ENCODE data around the gene GRK5.
"Not testable (repeated sequence)": the region's sequence is repeated elsewhere in the genome, so short reads cannot be mapped to it uniquely, and the experiment has no call there.

GRK5 gene

GRCh38 chr10:119425881-119426170 lies 218.5 kb downstream of the GRK5 start:
- no peak for DNase-seq

- no peak for DNase-seq
Observed at GRCh38 chr10:119426699-119427098, 219.3 kb downstream of the GRK5 start.

- no peak for DNase-seq
Observed at GRCh38 chr10:119427263-119427864, 220.0 kb downstream of the GRK5 start.

- DNase-seq: no peak
Observed at GRCh38 chr10:119428789-119429188, 221.4 kb downstream of the GRK5 start.

- no peak for DNase-seq
Observed at GRCh38 chr10:119429771-119430170, 222.4 kb downstream of the GRK5 start.

- DNase-seq: no peak
Observed at GRCh38 chr10:119431034-119431772, 223.8 kb downstream of the GRK5 start.

GRCh38 chr10:119431773-119432135 lies 224.4 kb downstream of the GRK5 start:
- no peak for DNase-seq

GRCh38 chr10:119434942-119435341 lies 227.6 kb downstream of the GRK5 start:
- not testable (repeated sequence) for DNase-seq

- DNase-seq: no peak
Observed at GRCh38 chr10:119438717-119439116, 231.3 kb downstream of the GRK5 start.

GRCh38 chr10:119439922-119440321 lies 232.6 kb downstream of the GRK5 start:
- no peak for DNase-seq

- no peak for DNase-seq
Observed at GRCh38 chr10:119441151-119441821, 233.9 kb downstream of the GRK5 start.

- no peak for DNase-seq
Observed at GRCh38 chr10:119441921-119442757, 234.8 kb downstream of the GRK5 start.

- DNase-seq: no peak
Observed at GRCh38 chr10:119442758-119443060, 235.3 kb downstream of the GRK5 start.

- no peak for DNase-seq
Observed at GRCh38 chr10:119443441-119443840, 236.1 kb downstream of the GRK5 start.

GRCh38 chr10:119443970-119444660 lies 236.7 kb downstream of the GRK5 start:
- no peak for DNase-seq

- no peak for DNase-seq
Observed at GRCh38 chr10:119444866-119445265, 237.5 kb downstream of the GRK5 start.

- peak; percentile 39 to 79 (median 74) for DNase-seq
Observed at GRCh38 chr10:119445311-119445934, 238.1 kb downstream of the GRK5 start.

GRCh38 chr10:119445935-119446317 lies 238.6 kb downstream of the GRK5 start:
- no peak for DNase-seq

GRCh38 chr10:119446441-119447277 lies 239.3 kb downstream of the GRK5 start:
- no peak for DNase-seq

- DNase-seq: no peak
Observed at GRCh38 chr10:119447421-119447820, 240.1 kb downstream of the GRK5 start.

- DNase-seq: no peak
Observed at GRCh38 chr10:119447823-119448546, 240.6 kb downstream of the GRK5 start.

All from activated naive CD4-positive, alpha-beta T cell (primary cell).